GM20000 (cell line): ENCODE data around the gene MORN1.

Source experiments
- DNase-seq: peaks from one replicate; pipeline ENCODE4 v3.0.0; 2012; ENCODE audit warnings: low spot score
- TF ChIP-seq, protein P1 (sequence below): IDR thresholded peaks from 2 replicates; pipeline ENCODE4 v1.5.1; 2012; ENCODE audit warnings: mild to moderate bottlenecking, control low read depth; ENCODE audit errors: extremely low read depth, missing control alignments

Gene MORN1

DNA sequence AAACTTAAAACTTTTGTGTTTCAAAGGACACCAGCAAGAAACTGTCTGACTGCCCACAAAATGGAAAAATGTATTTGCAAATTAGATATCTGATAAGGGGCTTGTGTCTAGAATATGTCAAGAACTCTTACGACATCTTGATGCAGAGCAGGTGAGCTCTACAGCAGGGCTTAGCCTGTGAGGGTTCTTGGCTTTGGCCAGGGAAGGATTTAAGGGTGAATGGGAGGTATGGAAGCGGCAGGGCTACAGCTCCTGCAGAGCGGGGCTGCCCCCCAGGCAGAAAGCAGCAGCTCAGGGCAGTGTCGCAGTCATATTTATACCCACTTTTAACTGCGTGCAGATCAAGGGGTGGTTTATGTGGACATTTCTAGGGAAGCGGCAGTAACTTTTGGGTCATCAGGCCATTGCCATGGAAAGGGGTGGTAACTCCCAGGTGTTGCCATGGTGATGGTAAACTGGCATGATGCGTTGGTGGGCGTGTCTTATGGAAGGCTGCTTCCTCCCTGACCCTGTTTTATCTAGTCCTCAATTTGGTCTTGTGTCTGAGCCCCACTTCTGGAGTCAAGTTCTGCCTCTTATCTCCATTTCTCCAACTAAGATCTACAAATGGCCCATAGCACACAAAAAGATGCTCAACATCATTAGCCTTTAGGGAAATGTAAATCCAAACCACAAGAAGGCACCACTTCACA lies 23.2 kb downstream of the MORN1 start:
- TF ChIP-seq, protein P1, sequence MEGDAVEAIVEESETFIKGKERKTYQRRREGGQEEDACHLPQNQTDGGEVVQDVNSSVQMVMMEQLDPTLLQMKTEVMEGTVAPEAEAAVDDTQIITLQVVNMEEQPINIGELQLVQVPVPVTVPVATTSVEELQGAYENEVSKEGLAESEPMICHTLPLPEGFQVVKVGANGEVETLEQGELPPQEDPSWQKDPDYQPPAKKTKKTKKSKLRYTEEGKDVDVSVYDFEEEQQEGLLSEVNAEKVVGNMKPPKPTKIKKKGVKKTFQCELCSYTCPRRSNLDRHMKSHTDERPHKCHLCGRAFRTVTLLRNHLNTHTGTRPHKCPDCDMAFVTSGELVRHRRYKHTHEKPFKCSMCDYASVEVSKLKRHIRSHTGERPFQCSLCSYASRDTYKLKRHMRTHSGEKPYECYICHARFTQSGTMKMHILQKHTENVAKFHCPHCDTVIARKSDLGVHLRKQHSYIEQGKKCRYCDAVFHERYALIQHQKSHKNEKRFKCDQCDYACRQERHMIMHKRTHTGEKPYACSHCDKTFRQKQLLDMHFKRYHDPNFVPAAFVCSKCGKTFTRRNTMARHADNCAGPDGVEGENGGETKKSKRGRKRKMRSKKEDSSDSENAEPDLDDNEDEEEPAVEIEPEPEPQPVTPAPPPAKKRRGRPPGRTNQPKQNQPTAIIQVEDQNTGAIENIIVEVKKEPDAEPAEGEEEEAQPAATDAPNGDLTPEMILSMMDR = no peak
- no peak for DNase-seq

DNA sequence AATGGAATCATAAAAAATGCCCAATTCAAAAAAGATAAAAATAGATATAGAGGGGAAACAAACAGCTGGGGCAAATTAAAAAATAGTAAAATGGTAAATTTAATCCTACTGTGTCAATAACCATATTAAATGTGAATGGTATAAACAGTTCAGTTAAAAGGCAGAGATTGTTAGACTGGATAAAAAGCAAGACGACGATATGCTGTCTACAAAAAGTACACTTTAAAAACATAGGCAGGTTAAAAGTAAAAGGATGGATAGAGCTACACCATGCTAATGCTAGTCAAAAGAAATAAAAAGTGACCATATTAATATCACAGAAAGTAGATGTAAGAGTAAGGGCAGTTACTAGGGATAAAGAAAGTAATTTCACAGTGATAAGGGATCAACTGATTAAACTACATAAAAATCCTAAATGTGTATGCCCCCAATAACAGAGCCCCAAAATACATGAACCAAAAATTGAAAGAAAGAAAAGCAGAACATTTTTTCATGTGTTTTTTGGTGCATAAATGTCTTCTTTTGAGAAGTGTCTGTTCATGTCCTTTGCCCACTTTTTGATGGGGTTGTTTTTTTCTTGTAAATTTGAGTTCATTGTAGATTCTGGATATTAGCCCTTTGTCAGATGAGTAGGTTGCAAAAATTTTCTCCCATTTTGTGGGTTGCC lies 27.4 kb downstream of the MORN1 start:
- no peak for DNase-seq
- TF ChIP-seq, protein P1 = no peak

DNA sequence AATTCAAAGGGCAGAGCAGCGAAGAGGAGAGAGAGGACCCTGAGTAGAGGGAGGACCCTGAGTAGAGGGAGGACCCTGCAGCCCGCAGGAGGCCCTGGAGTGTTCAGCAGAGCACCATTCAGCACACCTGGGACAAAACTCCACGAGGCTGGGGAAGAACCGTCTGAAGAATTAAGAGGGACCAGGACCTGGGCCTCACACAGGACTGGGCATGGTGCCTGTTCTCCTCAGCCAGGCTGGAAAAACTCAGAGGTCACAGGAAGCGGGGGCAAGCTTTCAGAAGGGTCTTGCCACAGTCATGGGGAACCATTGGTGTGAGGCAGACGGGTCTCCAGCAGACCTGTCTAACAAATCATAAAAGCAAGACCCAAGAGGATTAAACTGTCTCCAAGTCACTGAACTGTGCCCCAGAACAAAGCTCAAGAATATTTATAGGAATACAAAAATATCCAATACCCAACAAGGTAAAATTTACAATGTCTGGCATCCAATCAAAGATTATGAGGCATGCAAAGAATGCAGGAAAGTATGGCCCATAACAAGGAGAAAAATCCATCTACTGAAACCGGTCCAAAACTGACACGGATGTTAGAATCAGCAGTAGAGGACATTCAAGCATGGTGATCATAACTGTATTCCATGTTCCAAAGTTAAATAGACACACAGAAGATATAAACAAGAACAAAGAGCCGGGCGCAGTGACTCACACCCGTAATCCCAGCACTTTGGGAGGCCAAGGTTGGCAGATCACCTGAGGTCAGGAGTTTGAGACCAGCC lies 30.6 kb downstream of the MORN1 start:
- TF ChIP-seq, protein P1 = no peak
- no peak for DNase-seq

DNA sequence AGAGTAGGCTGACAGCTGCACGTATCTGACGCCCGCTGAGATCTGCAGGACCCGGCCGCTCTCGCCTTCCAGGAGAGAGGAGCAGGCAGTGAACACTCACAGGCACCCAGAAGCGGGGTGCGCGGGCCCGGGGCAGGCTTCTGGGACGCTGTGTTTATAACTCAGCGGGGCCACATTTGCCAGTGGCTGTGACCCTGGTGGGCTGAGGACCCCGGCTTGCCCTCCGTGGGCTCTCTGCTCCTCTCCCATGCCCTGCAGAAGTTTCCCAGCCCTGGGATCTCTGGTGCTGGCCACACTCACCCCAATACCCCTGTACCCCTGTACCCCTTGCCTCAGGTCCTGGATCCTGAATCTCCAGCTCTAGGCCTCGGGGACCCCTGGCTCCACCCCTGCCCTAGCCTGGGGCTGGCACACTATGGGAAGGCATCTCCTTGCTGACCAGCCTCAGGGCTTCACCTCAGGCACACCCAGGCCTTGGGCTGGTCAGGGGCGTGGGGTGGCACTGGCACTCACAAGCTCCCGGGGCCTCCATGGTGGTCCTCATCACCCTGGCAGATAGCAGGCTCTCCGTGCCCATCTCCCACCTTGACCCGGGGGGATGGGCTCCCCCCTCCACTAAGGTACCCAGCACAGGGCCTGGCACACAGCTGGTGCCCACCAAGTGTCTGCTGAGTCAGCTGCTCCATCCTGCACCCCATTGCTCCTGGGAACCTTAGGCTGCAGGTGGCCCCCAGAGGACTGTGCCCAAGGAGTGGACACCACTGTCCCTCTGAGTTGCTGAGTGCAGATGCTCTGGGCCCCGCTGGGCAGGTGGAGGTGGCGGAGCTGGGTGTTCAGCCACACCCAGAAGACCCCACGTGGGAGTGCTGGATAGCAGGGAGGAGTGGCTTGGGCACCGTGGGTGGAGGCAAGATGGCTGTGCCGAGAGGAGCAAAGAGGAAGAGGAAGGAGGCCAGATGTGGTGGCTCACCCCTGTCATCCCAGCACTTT lies 32.4 kb downstream of the MORN1 start:
- no peak for DNase-seq
- TF ChIP-seq, protein P1 = no peak

DNA sequence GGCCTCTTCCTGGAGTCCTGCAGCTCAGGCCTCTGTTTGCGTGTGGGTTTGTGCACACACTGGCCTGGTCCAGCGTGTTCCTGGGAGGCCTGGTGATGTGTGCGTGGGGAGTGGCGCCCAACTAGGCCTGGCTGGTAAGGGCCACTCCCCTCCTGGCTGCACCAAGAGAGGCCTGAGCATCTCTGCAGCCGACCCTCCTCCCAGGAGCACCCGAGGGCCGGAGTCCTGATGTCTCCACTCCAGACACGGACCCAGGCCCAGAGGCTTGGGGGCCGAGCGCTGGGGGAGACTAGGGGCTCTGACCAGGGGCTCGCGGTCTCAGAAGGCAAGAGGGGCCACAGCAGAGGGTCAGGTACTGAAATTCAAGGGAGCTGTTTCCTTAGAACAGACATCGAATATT lies 33.3 kb downstream of the MORN1 start:
- DNase-seq = no peak
- TF ChIP-seq, protein P1 = no peak

DNA sequence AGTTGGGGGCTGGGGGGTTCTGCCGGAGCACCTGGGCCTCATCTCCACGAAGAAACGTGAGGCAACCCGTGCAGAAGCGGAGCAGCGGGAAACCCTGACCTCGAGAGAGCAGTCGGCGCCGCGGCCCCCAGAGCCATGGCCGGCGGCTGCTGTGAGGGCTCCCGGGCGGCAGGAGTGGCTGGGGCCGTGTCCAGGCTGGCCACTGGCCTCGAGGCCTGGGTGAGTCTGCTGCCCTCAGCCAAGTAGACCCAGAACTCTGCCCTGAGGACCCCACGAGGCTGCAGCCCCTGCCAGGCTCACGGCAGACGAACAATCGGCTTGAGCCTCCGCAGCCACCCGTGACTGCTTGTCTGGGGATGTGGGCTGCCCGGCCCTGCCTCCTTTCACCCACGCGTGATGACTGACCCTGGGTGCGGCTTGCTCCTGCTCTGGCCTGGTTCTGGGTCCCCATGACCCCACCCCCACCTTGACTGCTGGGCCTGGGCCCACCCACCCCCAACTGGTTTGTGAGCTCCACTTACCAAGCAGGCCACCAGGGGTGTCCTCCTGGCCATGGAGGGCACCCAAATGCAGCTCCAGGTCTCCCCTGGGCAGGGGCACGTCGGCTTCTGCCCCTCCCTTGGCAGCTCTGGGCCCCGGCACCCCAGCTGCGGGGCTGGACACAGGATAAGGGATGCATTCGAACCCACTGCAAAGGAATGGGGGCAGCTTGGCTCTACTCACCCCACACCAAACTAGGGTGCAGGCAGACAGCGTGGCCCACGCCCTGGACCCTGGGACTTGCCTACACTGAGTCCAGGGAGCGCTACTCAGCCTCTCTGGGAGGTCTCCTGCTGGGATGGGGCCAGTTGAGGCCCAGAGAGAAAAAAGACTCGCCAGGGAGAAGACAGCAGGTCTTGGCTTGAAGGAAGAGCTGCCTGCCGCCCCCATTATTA lies 34.2 kb downstream of the MORN1 start:
- TF ChIP-seq, protein P1 = no peak
- no peak for DNase-seq
